BE2C (cell line): Measurements from ENCODE around the gene COMMD9.

Experiments used
- DNase-seq: peaks from one replicate; pipeline ENCODE4 v3.0.0-alpha.2; 2020
- H3K27me3 ChIP-seq: fragments of 250-450 bp; sonication (Bioruptor Pico); 2 replicates; pipeline ENCODE4 v1.5.1; 2020; ENCODE audit warnings: mild to moderate bottlenecking
- H3K36me3 ChIP-seq: fragments of 250-450 bp; sonication (Bioruptor Pico); 2 replicates; pipeline ENCODE4 v1.5.1; 2020; ENCODE audit warnings: mild to moderate bottlenecking
- H3K4me1 ChIP-seq: fragments of 250-450 bp; sonication (Bioruptor Pico); 2 replicates; pipeline ENCODE4 v1.5.1; 2020
- H3K4me3 ChIP-seq: 2 replicates; pipeline ENCODE4 v1.5.1; 2011; ENCODE audit warnings: low read depth, low read length
- H3K9me3 ChIP-seq: fragments of 250-450 bp; sonication (Bioruptor Pico); 2 replicates; pipeline ENCODE4 v1.5.1; 2020
- TF ChIP-seq, protein P1 (sequence below): IDR thresholded peaks from 2 replicates; pipeline ENCODE4 v1.5.1; 2012; ENCODE audit warnings: mild to moderate bottlenecking, low read depth, low read length

The COMMD9 gene

DNA sequence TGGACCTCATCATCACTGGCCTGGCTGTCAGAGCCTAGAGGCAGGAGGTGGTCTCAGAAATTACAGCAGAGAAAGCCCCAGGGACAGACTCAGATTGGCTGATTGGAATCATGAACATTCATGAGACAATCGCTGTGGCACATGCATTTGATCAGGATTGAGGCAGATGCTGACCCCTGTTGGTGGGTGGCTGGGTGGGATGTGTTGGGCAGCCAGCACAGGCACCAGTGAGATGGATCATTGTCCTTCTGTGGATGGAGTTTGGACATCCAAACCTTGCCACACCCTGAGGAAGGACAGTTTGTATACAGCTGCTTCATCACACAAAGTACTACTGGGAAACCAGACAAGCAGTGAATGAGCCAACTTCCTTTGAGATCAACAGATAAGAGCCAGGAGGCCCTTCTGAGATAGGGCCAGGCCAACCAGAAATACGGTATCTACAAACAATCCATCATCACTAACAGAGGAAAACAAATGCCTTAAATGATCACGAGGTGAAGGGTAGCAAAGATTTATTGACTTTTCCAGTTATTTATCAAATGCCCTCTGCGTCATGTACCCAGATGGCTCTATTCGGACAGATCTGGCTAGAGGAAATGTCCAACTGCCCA lies 17.3 kb downstream of the COMMD9 start:
- DNase-seq, result peak; percentile 28
- Histone ChIP-seq H3K27me3 (no peaks in the 10 kb centered on the region), H3K9me3 (no peaks in the 10 kb centered on the region), H3K36me3 (no peaks in the 10 kb centered on the region; the same call in 1 of the 2 replicates), H3K4me3 (no peak overlapping the region), H3K4me1 (no peaks in the 10 kb centered on the region; the same call in 1 of the 2 replicates)
- TF ChIP-seq, protein P1, sequence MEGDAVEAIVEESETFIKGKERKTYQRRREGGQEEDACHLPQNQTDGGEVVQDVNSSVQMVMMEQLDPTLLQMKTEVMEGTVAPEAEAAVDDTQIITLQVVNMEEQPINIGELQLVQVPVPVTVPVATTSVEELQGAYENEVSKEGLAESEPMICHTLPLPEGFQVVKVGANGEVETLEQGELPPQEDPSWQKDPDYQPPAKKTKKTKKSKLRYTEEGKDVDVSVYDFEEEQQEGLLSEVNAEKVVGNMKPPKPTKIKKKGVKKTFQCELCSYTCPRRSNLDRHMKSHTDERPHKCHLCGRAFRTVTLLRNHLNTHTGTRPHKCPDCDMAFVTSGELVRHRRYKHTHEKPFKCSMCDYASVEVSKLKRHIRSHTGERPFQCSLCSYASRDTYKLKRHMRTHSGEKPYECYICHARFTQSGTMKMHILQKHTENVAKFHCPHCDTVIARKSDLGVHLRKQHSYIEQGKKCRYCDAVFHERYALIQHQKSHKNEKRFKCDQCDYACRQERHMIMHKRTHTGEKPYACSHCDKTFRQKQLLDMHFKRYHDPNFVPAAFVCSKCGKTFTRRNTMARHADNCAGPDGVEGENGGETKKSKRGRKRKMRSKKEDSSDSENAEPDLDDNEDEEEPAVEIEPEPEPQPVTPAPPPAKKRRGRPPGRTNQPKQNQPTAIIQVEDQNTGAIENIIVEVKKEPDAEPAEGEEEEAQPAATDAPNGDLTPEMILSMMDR, result peak; percentile 31; the same call in 1 of the 2 replicates

DNA sequence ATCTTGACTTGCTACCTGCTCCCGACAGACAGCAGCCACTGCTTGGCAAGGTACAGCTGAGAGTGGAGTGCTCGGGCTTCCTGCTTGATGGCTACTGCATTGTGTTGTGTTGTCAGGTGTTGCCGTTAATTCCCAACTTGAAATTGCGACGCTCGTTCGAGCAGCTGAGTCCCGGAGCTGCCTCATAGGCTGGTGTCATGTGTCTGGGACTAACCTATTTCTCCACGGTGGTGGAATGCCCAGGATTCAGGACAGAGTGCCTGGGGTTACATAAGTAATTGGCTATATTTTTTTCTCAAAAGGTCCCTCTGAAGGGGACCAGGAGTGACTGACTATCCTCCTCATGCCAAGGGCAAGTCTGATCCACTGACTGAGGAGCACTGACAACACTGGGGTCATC lies 18.5 kb downstream of the COMMD9 start:
- Histone ChIP-seq H3K4me1 (no peaks in the 10 kb centered on the region; the same call in 1 of the 2 replicates), H3K9me3 (no peaks in the 10 kb centered on the region), H3K4me3 (no peak overlapping the region), H3K27me3 (no peaks in the 10 kb centered on the region), H3K36me3 (no peaks in the 10 kb centered on the region; the same call in 1 of the 2 replicates)
- TF ChIP-seq, protein P1, result no peak
- no peak for DNase-seq

DNA sequence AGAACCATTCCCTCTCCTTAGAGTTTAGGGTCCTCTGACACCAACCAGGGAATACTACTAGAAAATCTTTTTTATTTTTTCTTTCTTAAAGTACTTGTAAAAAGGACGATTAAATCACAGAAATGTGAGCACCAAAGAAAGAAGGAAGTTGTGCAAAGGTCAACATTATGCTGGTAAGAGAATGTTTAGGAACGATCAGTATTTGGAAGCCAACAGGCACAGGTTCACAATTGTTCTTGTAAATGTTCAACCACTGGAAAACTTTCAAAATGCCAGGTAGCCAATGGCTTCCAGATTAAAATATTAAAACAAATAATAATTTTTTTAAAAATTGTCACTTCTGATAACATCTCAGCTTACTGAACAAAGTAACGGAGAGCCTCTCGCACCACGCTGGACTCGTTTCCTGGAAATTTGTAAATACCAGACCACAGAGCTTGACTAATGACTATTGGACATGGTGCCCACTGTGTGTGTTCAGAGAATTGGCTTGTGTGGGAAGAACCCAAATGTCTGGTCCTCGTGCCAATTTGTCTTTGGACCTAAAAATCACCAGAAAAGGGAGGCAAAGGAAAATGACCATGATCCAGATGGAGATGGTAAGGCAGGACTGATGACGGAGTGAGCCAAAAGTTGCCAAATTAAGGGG lies 20.8 kb downstream of the COMMD9 start:
- no peak overlapping the region for H3K4me3 ChIP-seq
- TF ChIP-seq, protein P1, result no peak
- no peaks in the 10 kb centered on the region; the same call in 1 of the 2 replicates for H3K36me3 ChIP-seq
- no peak for DNase-seq
- H3K9me3 ChIP-seq, result no peaks in the 10 kb centered on the region
- H3K27me3 ChIP-seq, result no peaks in the 10 kb centered on the region
- no peaks in the 10 kb centered on the region; the same call in 1 of the 2 replicates for H3K4me1 ChIP-seq

DNA sequence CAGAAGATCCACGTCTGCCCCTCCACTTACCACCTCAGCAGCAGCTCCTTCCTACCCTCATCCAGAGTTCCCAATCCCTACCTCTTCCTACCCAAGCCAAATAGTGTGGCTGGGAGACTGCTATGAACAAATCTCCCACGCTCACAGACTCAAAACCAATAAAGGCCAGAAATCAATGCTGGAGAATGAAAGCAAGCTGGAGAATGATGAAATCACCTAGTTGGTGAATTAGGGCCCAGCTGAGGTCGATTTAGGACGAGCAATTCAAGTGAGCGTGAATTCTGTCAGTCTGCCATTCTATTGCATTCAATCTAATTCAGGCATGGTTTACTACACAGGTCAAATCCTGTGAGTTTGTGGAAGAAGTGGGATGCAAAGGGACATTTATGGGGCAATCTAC lies 22.5 kb downstream of the COMMD9 start:
- DNase-seq, result no peak
- Histone ChIP-seq H3K36me3 (no peaks in the 10 kb centered on the region), H3K9me3 (no peaks in the 10 kb centered on the region), H3K4me3 (no peak overlapping the region), H3K4me1 (no peaks in the 10 kb centered on the region; the same call in 1 of the 2 replicates), H3K27me3 (no peaks in the 10 kb centered on the region)
- TF ChIP-seq, protein P1, result no peak

DNA sequence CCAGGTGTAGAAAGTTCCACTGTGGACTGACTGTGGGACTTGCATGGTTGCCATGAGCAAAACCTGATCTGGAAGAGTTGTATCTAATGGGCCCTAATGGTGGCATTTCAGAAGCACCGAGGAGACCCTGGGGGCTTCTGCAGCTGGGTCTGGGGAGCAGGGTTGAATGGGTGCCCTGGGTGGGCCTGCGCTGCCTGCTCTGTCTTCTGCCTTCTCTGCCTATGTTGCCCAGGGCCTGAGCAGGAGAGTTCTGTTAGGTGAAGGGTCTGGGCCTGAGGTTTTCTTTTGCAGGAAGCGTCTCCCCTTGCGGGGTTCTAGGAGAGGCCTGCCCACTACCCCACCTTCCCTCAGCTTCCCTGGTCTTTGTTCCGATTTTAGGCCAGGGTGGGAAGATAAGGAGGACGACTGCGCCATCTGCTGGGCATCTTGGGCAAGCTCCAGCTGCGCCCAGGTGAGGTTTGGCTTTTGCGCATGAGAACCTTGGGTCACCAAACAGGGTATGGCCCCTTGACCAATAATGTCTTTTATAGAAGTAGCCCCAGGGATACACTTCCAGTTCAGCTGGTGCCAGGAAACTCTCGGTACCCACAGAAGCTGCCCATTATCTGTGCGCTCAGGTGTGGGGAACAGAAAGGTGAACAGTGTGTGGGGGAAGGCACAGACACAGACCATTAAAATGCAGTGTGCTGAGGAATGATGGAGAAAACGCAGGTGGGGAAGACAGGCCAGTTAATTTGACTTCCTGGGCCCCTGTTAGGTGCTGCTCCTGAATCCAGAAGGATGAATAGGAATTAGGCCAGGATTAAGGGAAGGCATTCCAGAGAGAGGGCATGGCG lies 23.2 kb downstream of the COMMD9 start:
- Histone ChIP-seq H3K4me3 (no peak overlapping the region), H3K9me3 (no peaks in the 10 kb centered on the region), H3K27me3 (no peaks in the 10 kb centered on the region), H3K36me3 (no peaks in the 10 kb centered on the region), H3K4me1 (no peaks in the 10 kb centered on the region)
- TF ChIP-seq, protein P1, result peak; percentile 68
- DNase-seq, result peak; percentile 42
